ENCODE data around the gene CEL. TPM values are rescaled to one million over a fixed set of nuclear protein-coding genes. Genes with fewer than 3 reads are reported as not detected.
"Not testable (repeated sequence)": the region's sequence is repeated elsewhere in the genome, so short reads cannot be mapped to it uniquely, and the experiment has no call there.

Gene CEL
- total RNA-seq, 2 experiments from 2014 or later, result 1.2 to 1.8 TPM

DNA sequence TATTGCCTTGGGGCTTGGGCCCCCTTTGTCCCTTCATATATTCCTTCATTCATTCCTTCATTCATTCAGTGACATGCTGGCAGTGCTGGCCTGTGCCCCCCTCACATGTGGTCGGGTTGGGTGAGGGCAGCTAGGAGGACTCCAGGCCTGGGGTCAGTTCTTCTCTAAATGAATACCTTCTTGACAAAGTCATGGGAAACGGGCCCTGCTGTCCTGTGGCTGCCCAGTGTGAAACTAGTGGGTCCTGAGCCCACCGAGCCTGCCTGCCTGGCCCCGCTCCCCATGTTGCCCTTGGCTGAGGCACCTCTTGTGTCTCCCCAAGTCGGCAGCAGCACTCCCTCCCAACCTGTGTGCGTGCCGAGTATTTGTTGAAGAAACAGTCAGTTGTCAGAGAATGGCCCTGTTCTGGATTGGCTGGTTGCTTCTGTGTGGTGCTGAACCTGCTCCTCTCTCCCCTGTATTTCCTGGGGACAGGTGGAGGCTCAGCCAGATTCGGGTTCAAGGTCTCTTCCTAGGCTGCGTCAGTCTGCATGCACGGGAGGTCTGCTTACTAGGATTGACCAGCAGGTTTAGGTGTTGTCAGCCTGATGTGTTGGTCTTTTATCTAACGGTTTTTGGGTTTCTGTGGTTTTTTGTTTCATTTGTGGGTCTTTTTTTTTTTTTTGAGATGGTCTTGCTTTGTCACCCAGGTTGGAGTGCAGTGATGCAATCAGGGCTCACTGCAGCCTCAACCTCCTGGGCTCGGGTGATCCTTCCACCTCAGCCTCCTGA is 3.0 kb upstream of the CEL start:
- Histone ChIP-seq H2AFZ (ENCODE audit: low read length) (no peak overlapping the region), H3K4me3 (ENCODE audit: low read depth, low read length, poor library complexity, severe bottlenecking) (peak overlapping the region; percentile 2), H4K20me1 (ENCODE audit: insufficient read depth, low read length) (no peaks in the 10 kb centered on the region), H3K79me2 (ENCODE audit: insufficient read depth, low read depth, low read length) (no peaks in the 10 kb centered on the region), H3K36me3 (ENCODE audit: insufficient read depth, low read length) (peaks cover 43% of the 10 kb centered on the region; the same call in 1 of the 2 replicates), H3K27ac (ENCODE audit: low read depth, low read length, poor library complexity, severe bottlenecking) (peak overlapping the region; percentile 63), H3K4me2 (ENCODE audit: low read length) (peak overlapping the region; percentile 66), H3K9me3 (ENCODE audit: low read length) (no peaks in the 10 kb centered on the region), H3K9me2 (ENCODE audit: insufficient read depth, low read length) (no peaks in the 10 kb centered on the region), H3K4me1 (ENCODE audit: insufficient read depth, low read length, poor library complexity, severe bottlenecking) (peaks cover 34% of the 10 kb centered on the region)
- peak; percentile 50 for DNase-seq (ENCODE audit: low spot score)
- POLR2A ChIA-PET, result interaction anchor here (0.6 to 2.2 kb wide), 2 partner anchors 16 to 32 kb away, joined by 3 to 7 read pairs; no protein-coding TSS in a partner anchor
- no peak for TF ChIP-seq CTCF (conservative IDR thresholded peaks at IDR 0.05; ENCODE audit: low read length)
- no peak for TF ChIP-seq EZH2phosphoT487 (IDR thresholded peaks at IDR 0.05; ENCODE audit: borderline replicate concordance, low read depth, low read length)
- BruUV-seq (replicated peaks), result no TSS peak
- intact Hi-C loops (cut with micrococcal nuclease; ENCODE audit: unreplicated experiment), result no loop called here
- CTCF ChIA-PET (ENCODE audit: unreplicated experiment), result no interaction called here

DNA sequence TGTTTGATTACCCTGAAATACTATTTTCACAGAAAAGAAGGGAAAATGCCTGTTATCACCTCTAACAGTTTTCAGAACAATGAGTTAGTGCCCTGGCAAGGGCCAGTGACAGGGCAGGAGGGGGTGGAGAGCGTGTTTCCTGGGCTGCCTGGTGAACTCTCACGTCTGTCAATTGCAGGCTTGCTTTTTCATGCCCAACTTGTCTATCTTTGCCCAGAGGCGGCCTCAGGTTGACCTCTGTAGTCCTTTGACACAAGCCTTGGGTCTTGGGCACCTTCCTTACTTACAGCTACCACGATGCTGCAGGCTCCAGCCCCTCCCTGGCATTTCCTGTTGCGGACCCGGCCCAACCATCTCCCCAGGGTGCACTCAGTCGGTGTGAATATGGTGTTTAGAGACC is 2.2 kb upstream of the CEL start:
- Histone ChIP-seq H3K4me1 (ENCODE audit: insufficient read depth, low read length, poor library complexity, severe bottlenecking) (peaks cover 34% of the 10 kb centered on the region), H3K4me3 (ENCODE audit: low read depth, low read length, poor library complexity, severe bottlenecking) (no peak overlapping the region), H2AFZ (ENCODE audit: low read length) (no peak overlapping the region), H3K4me2 (ENCODE audit: low read length) (peak overlapping the region; percentile 66), H3K36me3 (ENCODE audit: insufficient read depth, low read length) (peaks cover 34% of the 10 kb centered on the region; the same call in 1 of the 2 replicates), H3K9me2 (ENCODE audit: insufficient read depth, low read length) (no peaks in the 10 kb centered on the region), H4K20me1 (ENCODE audit: insufficient read depth, low read length) (no peaks in the 10 kb centered on the region), H3K79me2 (ENCODE audit: insufficient read depth, low read depth, low read length) (no peaks in the 10 kb centered on the region), H3K9me3 (ENCODE audit: low read length) (no peaks in the 10 kb centered on the region), H3K27ac (ENCODE audit: low read depth, low read length, poor library complexity, severe bottlenecking) (peak overlapping the region; percentile 63)
- DNase-seq (ENCODE audit: low spot score), result peak; percentile 29
- TF ChIP-seq EZH2phosphoT487 (IDR thresholded peaks at IDR 0.05; ENCODE audit: borderline replicate concordance, low read depth, low read length) (no peak), CTCF (conservative IDR thresholded peaks at IDR 0.05; ENCODE audit: low read length) (no peak)
- CTCF ChIA-PET (ENCODE audit: unreplicated experiment), result interaction anchor here (0.5 kb wide), 1 partner anchor 725 kb away, joined by 3 read pairs; no protein-coding TSS in a partner anchor
- intact Hi-C loops (cut with micrococcal nuclease; ENCODE audit: unreplicated experiment), result no loop called here
- POLR2A ChIA-PET, result interaction anchor here (2.2 kb wide), 1 partner anchor 15 kb away, joined by 7 read pairs; no protein-coding TSS in a partner anchor
- no TSS peak for BruUV-seq (replicated peaks)

- H4K20me1 ChIP-seq (ENCODE audit: insufficient read depth, low read length), result no peaks in the 10 kb centered on the region
- no peak for TF ChIP-seq CTCF (conservative IDR thresholded peaks at IDR 0.05; ENCODE audit: low read length)
- TF ChIP-seq EZH2phosphoT487 (IDR thresholded peaks at IDR 0.05; ENCODE audit: borderline replicate concordance, low read depth, low read length), result no peak
- H3K79me2 ChIP-seq (ENCODE audit: insufficient read depth, low read depth, low read length), result no peaks in the 10 kb centered on the region
- BruUV-seq (replicated peaks), result no TSS peak
- H3K4me1 ChIP-seq (ENCODE audit: insufficient read depth, low read length, poor library complexity, severe bottlenecking), result peaks cover 34% of the 10 kb centered on the region
- H3K9me2 ChIP-seq (ENCODE audit: insufficient read depth, low read length), result no peaks in the 10 kb centered on the region
- no peaks in the 10 kb centered on the region for H3K9me3 ChIP-seq (ENCODE audit: low read length)
- CTCF ChIA-PET (ENCODE audit: unreplicated experiment), result no interaction called here
- peaks cover 29% of the 10 kb centered on the region; the same call in 1 of the 2 replicates for H3K36me3 ChIP-seq (ENCODE audit: insufficient read depth, low read length)
- POLR2A ChIA-PET, result interaction anchor here (0.6 to 2.2 kb wide), 4 partner anchors 14 to 1083 kb away, joined by 3 to 7 read pairs (median 4); no protein-coding TSS in a partner anchor
- H3K27ac ChIP-seq (ENCODE audit: low read depth, low read length, poor library complexity, severe bottlenecking), result peak overlapping the region; percentile 63
- peak; percentile 51 for DNase-seq (ENCODE audit: low spot score)
- intact Hi-C loops (cut with micrococcal nuclease; ENCODE audit: unreplicated experiment), result no loop called here
- H3K4me3 ChIP-seq (ENCODE audit: low read depth, low read length, poor library complexity, severe bottlenecking), result peak overlapping the region; percentile 26
- no peak overlapping the region for H2AFZ ChIP-seq (ENCODE audit: low read length)
- H3K4me2 ChIP-seq (ENCODE audit: low read length), result peak overlapping the region; percentile 66
Measured at GRCh38 chr9:133060417-133060841, 1.4 kb upstream of the CEL start.

DNA sequence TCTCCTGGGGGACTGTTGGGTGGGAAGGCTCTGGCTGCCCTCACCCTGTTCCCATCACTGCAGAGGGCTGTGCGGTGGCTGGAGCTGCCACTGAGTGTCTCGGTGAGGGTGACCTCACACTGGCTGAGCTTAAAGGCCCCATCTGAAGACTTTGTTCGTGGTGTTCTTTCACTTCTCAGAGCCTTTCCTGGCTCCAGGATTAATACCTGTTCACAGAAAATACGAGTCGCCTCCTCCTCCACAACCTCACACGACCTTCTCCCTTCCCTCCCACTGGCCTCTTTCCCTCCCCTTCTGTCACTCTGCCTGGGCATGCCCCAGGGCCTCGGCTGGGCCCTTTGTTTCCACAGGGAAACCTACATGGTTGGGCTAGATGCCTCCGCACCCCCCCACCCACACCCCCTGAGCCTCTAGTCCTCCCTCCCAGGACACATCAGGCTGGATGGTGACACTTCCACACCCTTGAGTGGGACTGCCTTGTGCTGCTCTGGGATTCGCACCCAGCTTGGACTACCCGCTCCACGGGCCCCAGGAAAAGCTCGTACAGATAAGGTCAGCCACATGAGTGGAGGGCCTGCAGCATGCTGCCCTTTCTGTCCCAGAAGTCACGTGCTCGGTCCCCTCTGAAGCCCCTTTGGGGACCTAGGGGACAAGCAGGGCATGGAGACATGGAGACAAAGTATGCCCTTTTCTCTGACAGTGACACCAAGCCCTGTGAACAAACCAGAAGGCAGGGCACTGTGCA is 590 bp upstream of the CEL start:
- H3K4me2 ChIP-seq (ENCODE audit: low read length); H2AFZ ChIP-seq (ENCODE audit: low read length); intact Hi-C loops (cut with micrococcal nuclease; ENCODE audit: unreplicated experiment); H3K79me2 ChIP-seq (ENCODE audit: insufficient read depth, low read depth, low read length); BruUV-seq (replicated peaks); CTCF ChIA-PET (ENCODE audit: unreplicated experiment); H3K9me2 ChIP-seq (ENCODE audit: insufficient read depth, low read length); DNase-seq (ENCODE audit: low spot score); H3K4me3 ChIP-seq (ENCODE audit: low read depth, low read length, poor library complexity, severe bottlenecking); H3K9me3 ChIP-seq (ENCODE audit: low read length); H4K20me1 ChIP-seq (ENCODE audit: insufficient read depth, low read length): not testable (repeated sequence)
- peak overlapping the region; percentile 63 for H3K27ac ChIP-seq (ENCODE audit: low read depth, low read length, poor library complexity, severe bottlenecking)
- peaks cover 34% of the 10 kb centered on the region for H3K4me1 ChIP-seq (ENCODE audit: insufficient read depth, low read length, poor library complexity, severe bottlenecking)
- peaks cover 24% of the 10 kb centered on the region; the same call in 1 of the 2 replicates for H3K36me3 ChIP-seq (ENCODE audit: insufficient read depth, low read length)
- POLR2A ChIA-PET, result interaction anchor here (0.6 to 2.2 kb wide), 3 partner anchors 9 to 120 kb away, joined by 3 to 7 read pairs (median 4); no protein-coding TSS in a partner anchor
